Stimulated activated CD8-positive, alpha-beta memory T cell treated with anti-CD3 and anti-CD28 coated beads, Interleukin-7, amount 100 ng/mL, for 24 hours (primary cell): ENCODE measurements around the gene SKOR1.

ENCODE experiments used
- DNase-seq: peaks from one replicate; pipeline ENCODE4 v3.0.0-alpha.2; 2020; ENCODE audit warnings: low read depth

Gene SKOR1

GRCh38 chr15:67818464-67818863 is 6.8 kb upstream of the SKOR1 start:
- no peak for DNase-seq

GRCh38 chr15:67819636-67820035 is 5.7 kb upstream of the SKOR1 start:
- no peak for DNase-seq

GRCh38 chr15:67820122-67820991 is 5.0 kb upstream of the SKOR1 start:
- DNase-seq: no peak

- DNase-seq: no peak
Observed at GRCh38 chr15:67820992-67821783, 4.1 kb upstream of the SKOR1 start.

GRCh38 chr15:67821784-67822440 is 3.4 kb upstream of the SKOR1 start:
- no peak for DNase-seq

GRCh38 chr15:67822537-67823313 is 2.6 kb upstream of the SKOR1 start:
- DNase-seq: no peak

GRCh38 chr15:67823314-67824196 is 1.8 kb upstream of the SKOR1 start:
- DNase-seq: no peak

- no peak for DNase-seq
Observed at GRCh38 chr15:67824197-67824968, 926 bp upstream of the SKOR1 start.

GRCh38 chr15:67825881-67826716 is 790 bp downstream of the SKOR1 start:
- no peak for DNase-seq

GRCh38 chr15:67826717-67827561 is 1.6 kb downstream of the SKOR1 start:
- DNase-seq: no peak

- no peak for DNase-seq
Observed at GRCh38 chr15:67827562-67828277, 2.4 kb downstream of the SKOR1 start.

GRCh38 chr15:67828278-67828968 is 3.1 kb downstream of the SKOR1 start:
- no peak for DNase-seq

- no peak for DNase-seq
Observed at GRCh38 chr15:67828969-67829646, 3.8 kb downstream of the SKOR1 start.

GRCh38 chr15:67829647-67830504 is 4.6 kb downstream of the SKOR1 start:
- DNase-seq: no peak

- no peak for DNase-seq
Observed at GRCh38 chr15:67831363-67831762, 6.1 kb downstream of the SKOR1 start.
